Neural progenitor cell (in vitro differentiated cells): ENCODE measurements around the gene ITGA11. TPM values are rescaled to one million over a fixed set of nuclear protein-coding genes. Genes with fewer than 3 reads are reported as not detected.

ENCODE experiments used
- DNase-seq: peaks from one replicate; pipeline ENCODE4 v3.0.0-alpha.2; 2016; ENCODE audit warnings: low spot score
- H2AFZ ChIP-seq: fragments of 200-600 bp; sonication (generic); replicated peaks from 2 replicates; pipeline ENCODE4 v1.6.1; 2016; ENCODE audit warnings: antibody characterized with exemption
- H3F3A ChIP-seq: fragments of 200-600 bp; sonication (generic); 2 replicates; pipeline ENCODE4 v1.6.1; 2016; ENCODE audit warnings: antibody characterized with exemption, low read depth
- H3K27ac ChIP-seq: fragments of 200-600 bp; sonication (generic); 2 replicates; pipeline ENCODE4 v1.5.1; 2016; ENCODE audit warnings: mild to moderate bottlenecking
- H3K27me3 ChIP-seq: fragments of 200-600 bp; sonication (generic); 2 replicates; pipeline ENCODE4 v1.6.1; 2016; ENCODE audit warnings: mild to moderate bottlenecking, moderate library complexity
- H3K36me3 ChIP-seq: fragments of 200-600 bp; sonication (generic); 2 replicates; pipeline ENCODE4 v1.5.1; 2016
- H3K4me1 ChIP-seq: fragments of 200-600 bp; sonication (generic); 2 replicates; pipeline ENCODE4 v1.6.1; 2016; ENCODE audit warnings: mixed run types
- H3K4me2 ChIP-seq: fragments of 200-600 bp; sonication (generic); 2 replicates; pipeline ENCODE4 v1.6.1; 2016
- H3K4me3 ChIP-seq: fragments of 200-600 bp; sonication (generic); 2 replicates; pipeline ENCODE4 v1.5.1; 2016
- H3K79me2 ChIP-seq: fragments of 200-600 bp; sonication (generic); 2 replicates; pipeline ENCODE4 v1.6.1; 2016; ENCODE audit warnings: low read depth
- H3K9ac ChIP-seq: fragments of 200-600 bp; sonication (generic); 2 replicates; pipeline ENCODE4 v1.6.1; 2016
- H3K9me3 ChIP-seq: fragments of 200-600 bp; sonication (generic); 2 replicates; pipeline ENCODE4 v1.5.1; 2016; ENCODE audit warnings: low read depth
- H4K20me1 ChIP-seq: fragments of 200-600 bp; sonication (generic); 2 replicates; pipeline ENCODE4 v1.6.1; 2016; ENCODE audit warnings: low read depth
- H3K27ac Mint-ChIP-seq: 3 replicates; pipeline ENCODE4 v1.8.0; 2021; ENCODE audit warnings: mixed read lengths
- H3K27me3 Mint-ChIP-seq: 2 replicates; pipeline ENCODE4 v1.8.0; 2022; ENCODE audit warnings: low read depth, mild to moderate bottlenecking, inconsistent platforms, moderate library complexity, mixed read lengths; ENCODE audit not compliant: insufficient read depth
- H3K36me3 Mint-ChIP-seq: 3 replicates; pipeline ENCODE4 v1.8.0; 2021; ENCODE audit warnings: mixed read lengths
- H3K4me1 Mint-ChIP-seq: 3 replicates; pipeline ENCODE4 v1.8.0; 2021; ENCODE audit warnings: mixed read lengths
- H3K4me3 Mint-ChIP-seq: 3 replicates; pipeline ENCODE4 v1.8.0; 2021; ENCODE audit warnings: mild to moderate bottlenecking, moderate library complexity, mixed read lengths
- H3K9me3 Mint-ChIP-seq: 3 replicates; pipeline ENCODE4 v1.8.0; 2020; ENCODE audit warnings: mixed read lengths
- EZH2 ChIP-seq: fragments of 200-600 bp; sonication (generic); IDR thresholded peaks from 2 replicates; pipeline ENCODE4 v1.6.1; 2017; ENCODE audit warnings: antibody characterized with exemption, mild to moderate bottlenecking, moderate library complexity
- EZH2phosphoT487 ChIP-seq: fragments of 200-600 bp; sonication (generic); IDR thresholded peaks from 2 replicates; pipeline ENCODE4 v1.6.1; 2017; ENCODE audit warnings: antibody characterized with exemption
- total RNA-seq: library from RNA; depleted of rRNA; stranded (reverse); fragments of >200 nt; gene quantifications from 2 replicates; pipeline ENCODE4 v1.2.3, GENCODE V29; 2015; ENCODE audit warnings: low replicate concordance
- TF ChIP-seq, protein P1 (sequence below): fragments of 200-600 bp; sonication (generic); IDR thresholded peaks from 2 replicates; pipeline ENCODE4 v1.5.1; 2017; ENCODE audit warnings: antibody characterized with exemption, mild to moderate bottlenecking

Gene ITGA11
- total RNA-seq, 1 donor from 2014 or later: not detected

DNA sequence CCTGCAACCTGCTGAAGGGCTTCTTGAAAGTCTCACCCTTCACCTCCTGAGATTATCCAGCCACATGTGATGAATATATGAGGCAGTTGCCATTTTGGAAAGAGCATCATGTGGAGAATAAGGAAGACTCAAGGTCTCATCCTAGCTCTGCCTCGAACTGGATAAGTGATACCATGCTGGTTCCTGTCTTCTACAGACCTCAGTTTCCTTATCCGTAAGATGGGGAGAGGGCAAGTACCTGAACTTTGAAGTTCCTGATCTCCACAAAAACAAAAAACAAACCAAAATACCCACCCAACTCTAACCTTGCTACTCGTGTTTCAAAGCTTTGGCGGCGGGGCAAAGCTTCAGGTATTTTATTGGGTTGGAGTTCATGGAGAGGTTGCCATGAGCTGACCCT is 31.5 kb upstream of the ITGA11 start:
- H3K36me3 Mint-ChIP-seq: no peaks in the 10 kb centered on the region
- DNase-seq: no peak
- no peaks in the 10 kb centered on the region for H3K79me2 ChIP-seq
- no peak overlapping the region for H3K9ac ChIP-seq
- no peak overlapping the region for H2AFZ ChIP-seq
- no peak overlapping the region for H3K4me3 Mint-ChIP-seq
- no peak overlapping the region for H3K27ac ChIP-seq
- H3K4me3 ChIP-seq: no peak overlapping the region
- H3K9me3 Mint-ChIP-seq: no peaks in the 10 kb centered on the region
- H3K4me2 ChIP-seq: no peak overlapping the region
- H3K27me3 Mint-ChIP-seq: peaks cover 6% of the 10 kb centered on the region
- H3K9me3 ChIP-seq: no peaks in the 10 kb centered on the region
- no peaks in the 10 kb centered on the region for H3K36me3 ChIP-seq
- H4K20me1 ChIP-seq: no peaks in the 10 kb centered on the region
- no peaks in the 10 kb centered on the region for H3F3A ChIP-seq
- H3K4me1 ChIP-seq: no peaks in the 10 kb centered on the region
- no peak overlapping the region for H3K27ac Mint-ChIP-seq
- TF ChIP-seq, protein P1, sequence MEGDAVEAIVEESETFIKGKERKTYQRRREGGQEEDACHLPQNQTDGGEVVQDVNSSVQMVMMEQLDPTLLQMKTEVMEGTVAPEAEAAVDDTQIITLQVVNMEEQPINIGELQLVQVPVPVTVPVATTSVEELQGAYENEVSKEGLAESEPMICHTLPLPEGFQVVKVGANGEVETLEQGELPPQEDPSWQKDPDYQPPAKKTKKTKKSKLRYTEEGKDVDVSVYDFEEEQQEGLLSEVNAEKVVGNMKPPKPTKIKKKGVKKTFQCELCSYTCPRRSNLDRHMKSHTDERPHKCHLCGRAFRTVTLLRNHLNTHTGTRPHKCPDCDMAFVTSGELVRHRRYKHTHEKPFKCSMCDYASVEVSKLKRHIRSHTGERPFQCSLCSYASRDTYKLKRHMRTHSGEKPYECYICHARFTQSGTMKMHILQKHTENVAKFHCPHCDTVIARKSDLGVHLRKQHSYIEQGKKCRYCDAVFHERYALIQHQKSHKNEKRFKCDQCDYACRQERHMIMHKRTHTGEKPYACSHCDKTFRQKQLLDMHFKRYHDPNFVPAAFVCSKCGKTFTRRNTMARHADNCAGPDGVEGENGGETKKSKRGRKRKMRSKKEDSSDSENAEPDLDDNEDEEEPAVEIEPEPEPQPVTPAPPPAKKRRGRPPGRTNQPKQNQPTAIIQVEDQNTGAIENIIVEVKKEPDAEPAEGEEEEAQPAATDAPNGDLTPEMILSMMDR: no peak
- no peak for TF ChIP-seq EZH2
- no peak for TF ChIP-seq EZH2phosphoT487
- H3K4me1 Mint-ChIP-seq: peaks cover 9% of the 10 kb centered on the region
- no peaks in the 10 kb centered on the region for H3K27me3 ChIP-seq

DNA sequence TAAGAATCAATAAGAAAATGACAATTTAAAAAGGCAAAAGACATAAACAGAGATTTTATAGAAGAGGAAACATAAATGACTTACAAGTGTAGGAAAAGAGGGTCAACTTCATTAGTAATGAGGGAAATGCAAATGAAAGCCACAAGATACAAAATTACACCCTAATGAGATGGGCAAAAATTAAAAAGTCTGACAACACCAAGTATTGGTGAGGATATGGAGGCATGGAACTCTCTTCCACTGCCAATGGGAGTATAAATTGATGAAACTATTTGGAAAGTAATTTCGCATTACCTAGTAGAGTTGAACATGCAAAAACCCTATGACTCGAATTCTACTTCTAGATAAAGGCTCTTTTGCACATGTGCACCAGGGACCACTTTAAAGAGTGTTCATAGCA is 28.2 kb upstream of the ITGA11 start:
- Histone ChIP-seq H3K4me3 (no peak overlapping the region), H3K9ac (no peak overlapping the region), H3K27ac (no peak overlapping the region), H3K36me3 (no peaks in the 10 kb centered on the region), H3K27me3 (peaks cover 2% of the 10 kb centered on the region), H4K20me1 (no peaks in the 10 kb centered on the region), H3K9me3 (no peaks in the 10 kb centered on the region), H3K4me2 (no peak overlapping the region), H3K4me1 (no peaks in the 10 kb centered on the region), H3F3A (no peaks in the 10 kb centered on the region), H2AFZ (no peak overlapping the region), H3K79me2 (no peaks in the 10 kb centered on the region)
- no peak for DNase-seq
- H3K27ac Mint-ChIP-seq: no peak overlapping the region
- no peaks in the 10 kb centered on the region for H3K9me3 Mint-ChIP-seq
- H3K4me1 Mint-ChIP-seq: peaks cover 3% of the 10 kb centered on the region
- H3K36me3 Mint-ChIP-seq: no peaks in the 10 kb centered on the region
- peaks cover 4% of the 10 kb centered on the region for H3K27me3 Mint-ChIP-seq
- TF ChIP-seq EZH2 (no peak), EZH2phosphoT487 (no peak)
- TF ChIP-seq, protein P1: no peak
- no peak overlapping the region for H3K4me3 Mint-ChIP-seq

DNA sequence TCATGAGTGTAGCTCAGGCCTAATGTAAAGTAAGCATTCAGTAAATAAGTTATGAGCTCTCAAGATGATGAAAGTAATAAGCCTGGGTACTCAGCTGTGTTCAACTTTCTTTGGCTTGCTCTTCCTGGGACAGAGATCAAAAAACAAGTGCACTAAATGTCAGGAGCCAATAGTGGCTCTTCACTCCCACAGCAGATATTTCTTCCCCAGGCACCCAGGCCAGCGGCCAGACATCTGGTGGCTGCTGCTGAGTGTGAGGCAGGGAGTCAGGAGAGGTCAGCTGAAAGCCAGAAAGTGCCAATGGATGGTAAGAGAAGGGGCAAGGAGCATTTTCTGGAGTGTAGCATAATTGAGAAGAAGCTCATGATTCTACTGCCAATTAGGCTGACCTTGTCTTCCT is 18.2 kb upstream of the ITGA11 start:
- Mint-ChIP-seq H3K9me3 (no peaks in the 10 kb centered on the region), H3K27ac (no peak overlapping the region), H3K27me3 (peaks cover 8% of the 10 kb centered on the region), H3K4me1 (no peaks in the 10 kb centered on the region), H3K4me3 (no peak overlapping the region), H3K36me3 (no peaks in the 10 kb centered on the region)
- Histone ChIP-seq H3K36me3 (no peaks in the 10 kb centered on the region), H2AFZ (no peak overlapping the region), H3K27me3 (peaks cover 24% of the 10 kb centered on the region), H3K9ac (no peak overlapping the region), H3K27ac (no peak overlapping the region), H3F3A (no peaks in the 10 kb centered on the region), H3K4me2 (no peak overlapping the region), H4K20me1 (no peaks in the 10 kb centered on the region), H3K4me1 (peaks cover 6% of the 10 kb centered on the region), H3K9me3 (no peaks in the 10 kb centered on the region), H3K79me2 (no peaks in the 10 kb centered on the region), H3K4me3 (no peak overlapping the region)
- no peak for TF ChIP-seq EZH2phosphoT487
- no peak for TF ChIP-seq EZH2
- TF ChIP-seq, protein P1: no peak
- no peak for DNase-seq
